Measurements from ENCODE around the gene NPRL2.

NPRL2 gene

GRCh38 chr3:50378024-50378423, 27.4 kb upstream of the NPRL2 start:
- no peak overlapping the region for H3K4me2 ChIP-seq (ENCODE audit: insufficient read depth, low read length, poor library complexity, severe bottlenecking)
- peaks cover 6% of the 10 kb centered on the region for H3K79me1 ChIP-seq (ENCODE audit: low read depth, low read length)
- peaks cover 0 to 23% (median 0%) of the 10 kb centered on the region in 3 experiments for H3K27me3 ChIP-seq (ENCODE audit: control insufficient read depth in 3 of 3, insufficient read depth in 3 of 3, low read depth in 1 of 3, low read length in 3 of 3)
- DNase-seq (ENCODE audit: low spot score) = no peak
- H2BK15ac ChIP-seq (ENCODE audit: low read length) = peak overlapping the region; percentile 37
- peak overlapping the region; percentile 38 for H3K14ac ChIP-seq (ENCODE audit: low read length)
- no peak overlapping the region for H3K9ac ChIP-seq (ENCODE audit: low read depth, low read length, poor library complexity)
- H3K9me3 ChIP-seq (replicated peaks in 1 of 2; ENCODE audit: control insufficient read depth in 2 of 2, insufficient read depth in 1 of 2, low read depth in 1 of 2, low read length in 2 of 2) = peaks cover 0 to 2% of the 10 kb centered on the region in 2 donors
- H3K27ac ChIP-seq (replicated peaks; ENCODE audit: low read length) = no peak overlapping the region
- H3K4me3 ChIP-seq (ENCODE audit: low read length in 2 of 2) = no peak overlapping the region
- peaks cover 24 to 27% of the 10 kb centered on the region in 2 donors for H3K4me1 ChIP-seq (ENCODE audit: control insufficient read depth in 2 of 2, insufficient read depth in 1 of 2, low read depth in 1 of 2, low read length in 2 of 2)
- no peak overlapping the region for H3K4ac ChIP-seq (ENCODE audit: low read length)
- peak overlapping the region; percentile 22 for H2BK12ac ChIP-seq (ENCODE audit: low read length)
- peak overlapping the region; percentile 43 for H3K23ac ChIP-seq (ENCODE audit: low read depth, low read length, poor library complexity)
- H2BK5ac ChIP-seq (ENCODE audit: low read length) = peak overlapping the region; percentile 66
- WGBS, 2 donors (ENCODE audit: extremely low coverage in 2 of 2, insufficient read length in 2 of 2, insufficient replicate concordance in 1 of 2) = no CpG with 5 or more reads among the region's 6 CpGs
- peak overlapping the region; percentile 78 for H2AK5ac ChIP-seq (ENCODE audit: low read depth, low read length)
- H3K36me3 ChIP-seq (replicated peaks in 1 of 2; ENCODE audit: control insufficient read depth in 2 of 2, insufficient read depth in 2 of 2, low read length in 2 of 2) = peaks cover 0 to 5% of the 10 kb centered on the region in 2 donors
- H4K8ac ChIP-seq (ENCODE audit: low read depth, low read length) = no peak overlapping the region
- no peak overlapping the region for H2AFZ ChIP-seq (ENCODE audit: low read length)
- H3K18ac ChIP-seq (ENCODE audit: low read length) = peak overlapping the region; percentile 27
- peak overlapping the region; percentile 72 for H4K91ac ChIP-seq (ENCODE audit: low read depth, low read length, poor library complexity)
- no peak overlapping the region for H2BK120ac ChIP-seq (ENCODE audit: low read depth, low read length)

DNA sequence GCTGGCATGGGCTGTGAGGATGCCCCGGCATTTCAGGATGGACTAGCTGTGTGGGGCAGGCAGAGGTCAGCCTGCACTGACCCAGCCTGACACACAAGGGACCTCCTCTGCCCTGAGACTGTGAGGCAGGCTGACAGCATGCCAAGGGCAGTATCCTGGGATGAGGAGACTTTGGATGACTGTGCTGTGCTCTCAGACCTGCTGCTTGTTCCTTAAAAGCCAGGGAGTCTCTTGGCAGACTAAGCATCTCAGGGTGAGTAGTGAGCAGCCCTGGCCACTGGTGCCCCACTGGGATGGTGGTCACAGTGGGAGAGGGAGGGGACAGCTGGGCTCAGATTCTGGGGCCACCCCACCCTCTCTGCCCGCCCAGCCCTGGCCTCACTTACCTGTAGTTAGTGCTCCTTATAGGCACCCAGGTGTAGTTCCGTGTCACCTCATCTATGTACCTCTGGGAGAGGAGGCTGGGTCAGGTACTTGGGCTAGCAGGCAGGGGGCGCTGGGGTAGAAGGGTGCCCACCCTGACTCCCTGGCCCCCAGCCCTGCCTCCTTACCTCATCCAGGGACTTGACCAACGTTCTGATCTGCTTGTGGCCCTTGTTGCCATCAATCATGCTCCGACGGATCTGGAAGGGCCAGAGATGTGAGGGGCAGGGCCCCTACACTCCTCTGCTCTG, 24.8 kb upstream of the NPRL2 start:
- WGBS, 2 donors (ENCODE audit: extremely low coverage in 2 of 2, insufficient read length in 2 of 2, insufficient replicate concordance in 1 of 2) = no CpG with 5 or more reads among the region's 7 CpGs
- no peak for DNase-seq (ENCODE audit: low spot score)
- peak overlapping the region; percentile 42 for H3K27ac ChIP-seq (replicated peaks; ENCODE audit: low read length)

DNA sequence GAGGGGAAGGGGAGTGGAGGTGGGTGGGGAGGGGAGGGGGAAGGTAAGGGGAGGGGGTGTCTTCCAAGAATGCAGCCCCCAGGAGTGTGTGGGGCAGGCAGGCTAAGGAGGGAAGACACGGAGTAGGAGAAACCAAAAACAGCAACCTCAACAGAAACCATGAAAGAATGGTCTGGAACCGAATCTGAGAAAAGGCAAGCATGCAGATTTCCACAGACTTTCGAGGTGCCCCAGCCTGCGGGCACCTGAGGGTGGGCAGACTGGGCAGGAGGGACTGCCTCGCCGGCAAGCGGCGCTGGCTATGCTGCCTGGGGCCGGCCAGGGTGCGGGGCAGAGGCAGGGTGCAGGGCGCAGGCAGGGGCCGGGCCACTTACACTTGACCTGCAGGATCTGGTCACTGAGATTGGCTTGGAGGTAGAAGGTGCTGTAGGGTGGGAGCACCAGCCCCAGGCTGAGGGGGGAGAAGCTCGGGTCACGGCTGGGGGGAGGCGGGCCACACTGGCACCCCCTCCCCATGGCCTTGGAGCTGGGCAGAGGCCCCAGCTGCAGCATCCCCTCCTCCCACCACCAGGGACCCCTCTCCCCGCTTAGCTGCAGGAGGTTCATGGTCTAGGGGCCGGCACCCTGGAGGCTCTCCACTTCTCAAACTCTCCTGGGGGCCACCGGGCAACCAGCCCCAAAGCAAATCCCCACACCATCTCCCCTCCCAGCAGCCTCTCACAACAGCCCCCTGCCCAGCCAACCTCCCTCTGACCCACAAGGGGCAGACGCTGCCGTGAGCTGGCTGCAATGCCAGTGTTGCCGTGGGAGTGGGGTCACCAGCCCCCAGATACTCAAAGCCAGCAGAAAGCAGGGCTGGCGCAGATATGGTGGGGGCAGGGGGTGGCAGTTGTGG, 24.0 kb upstream of the NPRL2 start:
- Histone ChIP-seq H3K36me3 (replicated peaks in 1 of 2; ENCODE audit: control insufficient read depth in 2 of 2, insufficient read depth in 2 of 2, low read length in 2 of 2) (peaks cover 0 to 5% of the 10 kb centered on the region in 2 donors), H2BK12ac (ENCODE audit: low read length) (peak overlapping the region; percentile 93), H3K4me2 (ENCODE audit: insufficient read depth, low read length, poor library complexity, severe bottlenecking) (peak overlapping the region; percentile 19), H3K4me3 (ENCODE audit: low read length in 2 of 2) (no peak overlapping the region), H3K27me3 (ENCODE audit: control insufficient read depth in 3 of 3, insufficient read depth in 3 of 3, low read depth in 1 of 3, low read length in 3 of 3) (peaks cover 0 to 9% (median 0%) of the 10 kb centered on the region in 3 experiments), H3K9me3 (replicated peaks in 1 of 2; ENCODE audit: control insufficient read depth in 2 of 2, insufficient read depth in 1 of 2, low read depth in 1 of 2, low read length in 2 of 2) (peaks cover 0 to 2% of the 10 kb centered on the region in 2 donors), H2BK15ac (ENCODE audit: low read length) (peak overlapping the region; percentile 87), H3K4ac (ENCODE audit: low read length) (peak overlapping the region; percentile 100), H2BK5ac (ENCODE audit: low read length) (peak overlapping the region; percentile 97), H2BK120ac (ENCODE audit: low read depth, low read length) (peak overlapping the region; percentile 89), H3K79me1 (ENCODE audit: low read depth, low read length) (peaks cover 6% of the 10 kb centered on the region), H4K8ac (ENCODE audit: low read depth, low read length) (no peak overlapping the region), H3K9ac (ENCODE audit: low read depth, low read length, poor library complexity) (peak overlapping the region; percentile 79), H2AFZ (ENCODE audit: low read length) (no peak overlapping the region), H3K18ac (ENCODE audit: low read length) (peak overlapping the region; percentile 99), H3K14ac (ENCODE audit: low read length) (peak overlapping the region; percentile 97), H3K23ac (ENCODE audit: low read depth, low read length, poor library complexity) (peak overlapping the region; percentile 83), H3K4me1 (ENCODE audit: control insufficient read depth in 2 of 2, insufficient read depth in 1 of 2, low read depth in 1 of 2, low read length in 2 of 2) (peaks cover 35 to 43% of the 10 kb centered on the region in 2 donors), H3K27ac (replicated peaks; ENCODE audit: low read length) (peak overlapping the region; percentile 75), H4K91ac (ENCODE audit: low read depth, low read length, poor library complexity) (no peak overlapping the region), H2AK5ac (ENCODE audit: low read depth, low read length) (peak overlapping the region; percentile 99)
- no CpG with 5 or more reads among the region's 22 CpGs for WGBS, 2 donors (ENCODE audit: extremely low coverage in 2 of 2, insufficient read length in 2 of 2, insufficient replicate concordance in 1 of 2)
- no peak for DNase-seq (ENCODE audit: low spot score)

More for the DNA sequence above, 24.8 kb upstream of the NPRL2 start:
- peak overlapping the region; percentile 77 for H3K4ac ChIP-seq (ENCODE audit: low read length)
- peak overlapping the region; percentile 83 for H3K23ac ChIP-seq (ENCODE audit: low read depth, low read length, poor library complexity)
- peak overlapping the region; percentile 97 for H3K14ac ChIP-seq (ENCODE audit: low read length)
- H2BK12ac ChIP-seq (ENCODE audit: low read length) = peak overlapping the region; percentile 47
- H2AK5ac ChIP-seq (ENCODE audit: low read depth, low read length) = peak overlapping the region; percentile 99
- peak overlapping the region; percentile 87 for H2BK15ac ChIP-seq (ENCODE audit: low read length)
- no peak overlapping the region for H3K4me3 ChIP-seq (ENCODE audit: low read length in 2 of 2)
- peaks cover 0 to 5% of the 10 kb centered on the region in 2 donors for H3K36me3 ChIP-seq (replicated peaks in 1 of 2; ENCODE audit: control insufficient read depth in 2 of 2, insufficient read depth in 2 of 2, low read length in 2 of 2)
- no peak overlapping the region for H4K8ac ChIP-seq (ENCODE audit: low read depth, low read length)
- peak overlapping the region; percentile 99 for H3K18ac ChIP-seq (ENCODE audit: low read length)
- H3K27me3 ChIP-seq (ENCODE audit: control insufficient read depth in 3 of 3, insufficient read depth in 3 of 3, low read depth in 1 of 3, low read length in 3 of 3) = peaks cover 0 to 5% (median 0%) of the 10 kb centered on the region in 3 experiments
- no peak overlapping the region for H3K4me2 ChIP-seq (ENCODE audit: insufficient read depth, low read length, poor library complexity, severe bottlenecking)
- no peak overlapping the region for H4K91ac ChIP-seq (ENCODE audit: low read depth, low read length, poor library complexity)
- H2BK120ac ChIP-seq (ENCODE audit: low read depth, low read length) = peak overlapping the region; percentile 89
- peak overlapping the region; percentile 97 for H2BK5ac ChIP-seq (ENCODE audit: low read length)
- H3K9ac ChIP-seq (ENCODE audit: low read depth, low read length, poor library complexity) = peak overlapping the region; percentile 79
- H3K9me3 ChIP-seq (replicated peaks in 1 of 2; ENCODE audit: control insufficient read depth in 2 of 2, insufficient read depth in 1 of 2, low read depth in 1 of 2, low read length in 2 of 2) = peaks cover 0 to 2% of the 10 kb centered on the region in 2 donors
- H2AFZ ChIP-seq (ENCODE audit: low read length) = no peak overlapping the region
- H3K4me1 ChIP-seq (ENCODE audit: control insufficient read depth in 2 of 2, insufficient read depth in 1 of 2, low read depth in 1 of 2, low read length in 2 of 2) = peaks cover 35 to 43% of the 10 kb centered on the region in 2 donors
- H3K79me1 ChIP-seq (ENCODE audit: low read depth, low read length) = peaks cover 6% of the 10 kb centered on the region
